ENCODE measurements around the gene FCRLB. TPM values are rescaled to one million over a fixed set of nuclear protein-coding genes. Genes with fewer than 3 reads are reported as not detected.

Gene FCRLB
- total and polyA plus RNA-seq, 9 donors: 0.24 to 4.6 (median 1.0) TPM

GRCh38 chr1:161676958-161677689, 44.2 kb upstream of the FCRLB start:
- Histone ChIP-seq H3K27me3 (no peaks in the 10 kb centered on the region), H3K27ac (no peak overlapping the region), H3K4me1 (ENCODE audit: insufficient read depth) (no peaks in the 10 kb centered on the region), H3K4me3 (no peak overlapping the region), H3K36me3 (no peaks in the 10 kb centered on the region), H3K9me3 (no peaks in the 10 kb centered on the region)
- intact Hi-C loops (cut with DNase I): no loop called here
- WGBS, 3 donors: 80 to 85% (median 84%) methylated on average over 5 of the region's 5 CpGs
- DNase-seq: no peak
- TF ChIP-seq POLR2A (IDR thresholded peaks at IDR 0.05): no peak
- TF ChIP-seq CTCF (IDR thresholded peaks at IDR 0.05): no peak
- TF ChIP-seq EP300 (IDR thresholded peaks at IDR 0.05): no peak

- H3K9me3 ChIP-seq: no peaks in the 10 kb centered on the region
- H3K27me3 ChIP-seq: no peaks in the 10 kb centered on the region
- intact Hi-C loops (cut with DNase I): no loop called here
- WGBS, 3 donors: 87 to 95% (median 95%) methylated on average over 3 of the region's 3 CpGs
- no peak for DNase-seq
- no peak overlapping the region for H3K27ac ChIP-seq
- no peaks in the 10 kb centered on the region for H3K36me3 ChIP-seq
- TF ChIP-seq EP300 (IDR thresholded peaks at IDR 0.05) (no peak), POLR2A (IDR thresholded peaks at IDR 0.05) (no peak), CTCF (IDR thresholded peaks at IDR 0.05) (no peak)
- H3K4me3 ChIP-seq: no peak overlapping the region
- no peaks in the 10 kb centered on the region for H3K4me1 ChIP-seq (ENCODE audit: insufficient read depth)
Observed at GRCh38 chr1:161678500-161678899, 42.8 kb upstream of the FCRLB start.

GRCh38 chr1:161681879-161682278, 39.5 kb upstream of the FCRLB start:
- H3K27me3 ChIP-seq: no peaks in the 10 kb centered on the region
- no peaks in the 10 kb centered on the region for H3K4me1 ChIP-seq (ENCODE audit: insufficient read depth)
- H3K9me3 ChIP-seq: no peaks in the 10 kb centered on the region
- DNase-seq: no peak
- H3K4me3 ChIP-seq: no peak overlapping the region
- no peaks in the 10 kb centered on the region for H3K36me3 ChIP-seq
- H3K27ac ChIP-seq: no peak overlapping the region
- no peak for TF ChIP-seq POLR2A (IDR thresholded peaks at IDR 0.05)
- TF ChIP-seq EP300 (IDR thresholded peaks at IDR 0.05): no peak
- TF ChIP-seq CTCF (IDR thresholded peaks at IDR 0.05): no peak
- 45 to 58% (median 52%) methylated on average over 3 of the region's 3 CpGs for WGBS, 3 donors
- intact Hi-C loops (cut with DNase I): no loop called here

GRCh38 chr1:161688946-161689345, 32.4 kb upstream of the FCRLB start:
- 72 to 82% (median 75%) methylated on average over 3 of the region's 3 CpGs for WGBS, 3 donors
- no peak overlapping the region for H3K27ac ChIP-seq
- H3K4me1 ChIP-seq (ENCODE audit: insufficient read depth): no peaks in the 10 kb centered on the region
- H3K4me3 ChIP-seq: no peak overlapping the region
- no peaks in the 10 kb centered on the region for H3K27me3 ChIP-seq
- TF ChIP-seq EP300 (IDR thresholded peaks at IDR 0.05): no peak
- no peak for TF ChIP-seq CTCF (IDR thresholded peaks at IDR 0.05)
- no peak for TF ChIP-seq POLR2A (IDR thresholded peaks at IDR 0.05)
- no peaks in the 10 kb centered on the region for H3K9me3 ChIP-seq
- intact Hi-C loops (cut with DNase I): no loop called here
- no peaks in the 10 kb centered on the region for H3K36me3 ChIP-seq
- DNase-seq: no peak
